Activated T-cell treated with anti-CD3 and anti-CD28 coated beads, Interleukin-2, amount 50 U/mL, for 24 hours (primary cell): ENCODE results near the gene HMGA1.
A peak's percentile ranks its signal among the peaks of the same experiment; 100 is the strongest.

ENCODE experiments used
- DNase-seq: peaks from one replicate; pipeline ENCODE4 v3.0.0-alpha.2; 2020
- H3K27ac Mint-ChIP-seq: 2 replicates; pipeline ENCODE4 v1.8.0; 2020; ENCODE audit warnings: mild to moderate bottlenecking, mixed read lengths
- H3K27me3 Mint-ChIP-seq: 2 replicates; pipeline ENCODE4 v1.8.0; 2020; ENCODE audit warnings: mixed read lengths
- H3K36me3 Mint-ChIP-seq: 2 replicates; pipeline ENCODE4 v1.8.0; 2020; ENCODE audit warnings: low read depth, mixed read lengths
- H3K4me1 Mint-ChIP-seq: 2 replicates; pipeline ENCODE4 v1.8.0; 2020; ENCODE audit warnings: low read depth, mixed read lengths
- H3K4me3 Mint-ChIP-seq: 2 replicates; pipeline ENCODE4 v1.8.0; 2020; ENCODE audit warnings: mild to moderate bottlenecking, moderate library complexity, mixed read lengths
- H3K9me3 Mint-ChIP-seq: 2 replicates; pipeline ENCODE4 v1.8.0; 2020; ENCODE audit warnings: mixed read lengths

Gene HMGA1

GRCh38 chr6:34236443-34237315, at the start of gene HMGA1:
HMGA1 (plus strand) TSS chr6:34236873; CDS start chr6:34240781, 3,908 bp downstream.
- Mint-ChIP-seq H3K4me1 (peaks cover 46% of the 10 kb centered on the region), H3K27ac (peak within 1 kb of the TSS; percentile 96), H3K27me3 (no peaks in the 10 kb centered on the region), H3K4me3 (peak within 1 kb of the TSS; percentile 94), H3K9me3 (no peaks in the 10 kb centered on the region), H3K36me3 (peaks cover 37% of the 10 kb centered on the region)
- peak; percentile 93 for DNase-seq

- Mint-ChIP-seq H3K9me3 (no peaks in the 10 kb centered on the region), H3K4me3 (no peak overlapping the region), H3K36me3 (no peaks in the 10 kb centered on the region), H3K27ac (no peak overlapping the region), H3K4me1 (peaks cover 11% of the 10 kb centered on the region), H3K27me3 (no peaks in the 10 kb centered on the region)
- peak; percentile 60 for DNase-seq
These were observed 46.7 kb upstream of the HMGA1 start for GRCh38 chr6:34189806-34190503.

GRCh38 chr6:34190504-34191122, 46.1 kb upstream of the HMGA1 start:
- Mint-ChIP-seq H3K27ac (no peak overlapping the region), H3K36me3 (no peaks in the 10 kb centered on the region), H3K4me1 (peaks cover 11% of the 10 kb centered on the region), H3K9me3 (no peaks in the 10 kb centered on the region), H3K27me3 (no peaks in the 10 kb centered on the region), H3K4me3 (no peak overlapping the region)
- no peak for DNase-seq

DNA sequence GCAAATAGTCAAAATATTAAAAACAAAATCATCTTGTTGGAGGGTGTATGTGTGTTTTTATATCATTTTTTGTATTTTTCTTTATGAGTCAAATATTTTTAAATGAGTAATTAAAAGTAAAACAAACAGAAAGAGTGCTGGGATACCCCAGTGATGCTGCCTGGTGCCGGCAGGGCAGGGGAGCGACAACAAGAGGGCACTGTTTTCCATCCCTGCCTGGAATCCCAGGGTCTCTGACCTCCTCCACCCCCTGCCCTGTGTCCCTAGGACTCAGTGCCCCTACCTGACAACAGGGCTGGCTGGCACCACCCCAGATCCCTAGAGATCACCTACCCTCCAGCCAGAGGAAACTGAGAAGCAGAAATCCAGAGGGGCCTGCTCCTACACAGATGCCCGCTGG, 41.9 kb upstream of the HMGA1 start:
- Mint-ChIP-seq H3K9me3 (no peaks in the 10 kb centered on the region), H3K27ac (no peak overlapping the region), H3K36me3 (no peaks in the 10 kb centered on the region), H3K4me3 (no peak overlapping the region), H3K4me1 (peaks cover 19% of the 10 kb centered on the region), H3K27me3 (no peaks in the 10 kb centered on the region)
- DNase-seq = no peak

GRCh38 chr6:34195726-34196115, 41.0 kb upstream of the HMGA1 start:
- no peaks in the 10 kb centered on the region for H3K36me3 Mint-ChIP-seq
- DNase-seq = no peak
- H3K4me1 Mint-ChIP-seq = peaks cover 16% of the 10 kb centered on the region
- H3K27ac Mint-ChIP-seq = no peak overlapping the region
- no peaks in the 10 kb centered on the region for H3K27me3 Mint-ChIP-seq
- H3K9me3 Mint-ChIP-seq = no peaks in the 10 kb centered on the region
- H3K4me3 Mint-ChIP-seq = no peak overlapping the region

- DNase-seq = peak; percentile 96
- Mint-ChIP-seq H3K27me3 (no peaks in the 10 kb centered on the region), H3K4me3 (peak overlapping the region; percentile 74), H3K9me3 (no peaks in the 10 kb centered on the region), H3K27ac (peak overlapping the region; percentile 27), H3K4me1 (peaks cover 17% of the 10 kb centered on the region), H3K36me3 (no peaks in the 10 kb centered on the region)
These were observed 40.4 kb upstream of the HMGA1 start for GRCh38 chr6:34196116-34196832.

GRCh38 chr6:34196833-34197195, 39.9 kb upstream of the HMGA1 start:
- no peaks in the 10 kb centered on the region for H3K36me3 Mint-ChIP-seq
- H3K9me3 Mint-ChIP-seq = no peaks in the 10 kb centered on the region
- peak overlapping the region; percentile 74 for H3K4me3 Mint-ChIP-seq
- DNase-seq = no peak
- H3K27me3 Mint-ChIP-seq = no peaks in the 10 kb centered on the region
- H3K4me1 Mint-ChIP-seq = peaks cover 20% of the 10 kb centered on the region
- peak overlapping the region; percentile 27 for H3K27ac Mint-ChIP-seq

DNA sequence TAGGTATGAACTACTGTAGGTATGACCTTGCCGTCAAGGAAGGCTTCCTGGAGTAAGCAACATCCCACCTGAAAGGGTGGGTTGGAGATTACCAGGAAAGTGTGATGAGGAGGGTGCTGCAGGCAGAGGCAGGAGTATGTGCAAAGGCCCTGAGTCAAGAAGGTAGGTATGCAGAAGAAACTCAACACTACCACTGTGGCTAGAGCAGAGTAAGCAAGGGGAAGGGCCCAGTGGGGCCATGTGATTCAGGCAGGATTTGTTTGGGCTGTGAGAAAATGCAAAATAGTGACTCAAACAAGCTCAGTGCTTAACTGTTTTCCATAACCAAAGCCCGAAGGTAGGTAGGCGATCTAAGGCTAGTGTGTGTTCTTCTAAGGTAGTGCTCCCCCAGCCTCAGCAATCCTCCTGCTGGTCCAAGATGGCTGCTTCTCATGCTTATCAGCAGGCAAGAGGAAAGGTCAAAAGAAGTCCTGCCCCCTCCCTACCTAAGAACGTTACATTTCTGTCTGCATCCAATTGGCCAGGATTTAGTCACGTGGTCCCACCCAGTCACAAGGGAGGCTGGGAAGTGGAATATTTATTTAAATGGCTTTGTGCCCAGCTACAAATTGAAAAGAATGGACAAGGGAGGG, 36.2 kb upstream of the HMGA1 start:
- no peak overlapping the region for H3K27ac Mint-ChIP-seq
- DNase-seq = no peak
- H3K9me3 Mint-ChIP-seq = no peaks in the 10 kb centered on the region
- no peaks in the 10 kb centered on the region for H3K36me3 Mint-ChIP-seq
- H3K4me3 Mint-ChIP-seq = no peak overlapping the region
- H3K4me1 Mint-ChIP-seq = peaks cover 25% of the 10 kb centered on the region
- no peaks in the 10 kb centered on the region for H3K27me3 Mint-ChIP-seq

- Mint-ChIP-seq H3K27me3 (no peaks in the 10 kb centered on the region), H3K4me1 (peaks cover 24% of the 10 kb centered on the region), H3K9me3 (no peaks in the 10 kb centered on the region), H3K36me3 (no peaks in the 10 kb centered on the region), H3K27ac (no peak overlapping the region), H3K4me3 (no peak overlapping the region)
- DNase-seq = no peak
These were observed 35.1 kb upstream of the HMGA1 start for GRCh38 chr6:34201455-34202107.

GRCh38 chr6:34202329-34203201, 34.1 kb upstream of the HMGA1 start:
- H3K36me3 Mint-ChIP-seq = no peaks in the 10 kb centered on the region

GRCh38 chr6:34204693-34205092, 32.0 kb upstream of the HMGA1 start:
- Mint-ChIP-seq H3K27ac (no peak overlapping the region), H3K27me3 (no peaks in the 10 kb centered on the region), H3K36me3 (no peaks in the 10 kb centered on the region), H3K4me1 (peaks cover 41% of the 10 kb centered on the region), H3K4me3 (no peak overlapping the region), H3K9me3 (no peaks in the 10 kb centered on the region)
- no peak for DNase-seq

More at GRCh38 chr6:34202329-34203201, 34.1 kb upstream of the HMGA1 start:
- Mint-ChIP-seq H3K27me3 (no peaks in the 10 kb centered on the region), H3K9me3 (no peaks in the 10 kb centered on the region), H3K4me3 (no peak overlapping the region), H3K4me1 (peaks cover 29% of the 10 kb centered on the region), H3K27ac (no peak overlapping the region)
- no peak for DNase-seq

GRCh38 chr6:34205466-34205865, 31.2 kb upstream of the HMGA1 start:
- no peaks in the 10 kb centered on the region for H3K9me3 Mint-ChIP-seq
- DNase-seq = no peak
- H3K27me3 Mint-ChIP-seq = no peaks in the 10 kb centered on the region
- no peak overlapping the region for H3K4me3 Mint-ChIP-seq
- H3K36me3 Mint-ChIP-seq = no peaks in the 10 kb centered on the region
- H3K4me1 Mint-ChIP-seq = peaks cover 38% of the 10 kb centered on the region
- no peak overlapping the region for H3K27ac Mint-ChIP-seq

GRCh38 chr6:34205916-34206315, 30.8 kb upstream of the HMGA1 start:
- Mint-ChIP-seq H3K9me3 (no peaks in the 10 kb centered on the region), H3K36me3 (no peaks in the 10 kb centered on the region), H3K27me3 (no peaks in the 10 kb centered on the region), H3K4me3 (no peak overlapping the region), H3K4me1 (peaks cover 35% of the 10 kb centered on the region), H3K27ac (no peak overlapping the region)
- DNase-seq = no peak
